Lower leg skin (tissue), 3 donors: Measurements from ENCODE around the gene POLG2.
"Not testable (repeated sequence)": the region's sequence is repeated elsewhere in the genome, so short reads cannot be mapped to it uniquely, and the experiment has no call there.

Experiments used
- CTCF ChIP-seq, 3 donors: fragments of 450-650 bp; IDR thresholded peaks; one replicate each; pipeline ENCODE4 v1.5.1; 2016; ENCODE audit warnings: antibody characterized with exemption in 3 of 3, mild to moderate bottlenecking in 3 of 3, moderate library complexity in 2 of 3
- POLR2A ChIP-seq, 2 donors: fragments of 450-650 bp; IDR thresholded peaks; one replicate each; pipeline ENCODE4 v1.6.1; 2016 to 2017; ENCODE audit warnings: antibody characterized with exemption in 2 of 2, mild to moderate bottlenecking in 1 of 2, moderate library complexity in 1 of 2

- TF ChIP-seq POLR2A, CTCF (IDR thresholded peaks at IDR 0.05): not testable (repeated sequence)
Measured at GRCh38 chr17:64439521-64439920, 57.3 kb downstream of the POLG2 start.
